CD4-positive, alpha-beta T cell treated with Interleukin-1 beta for 1 hour (primary cell): ENCODE results near the gene ACBD5.
A peak's percentile ranks its signal among the peaks of the same experiment; 100 is the strongest.
"Not testable (repeated sequence)": the region's sequence is repeated elsewhere in the genome, so short reads cannot be mapped to it uniquely, and the experiment has no call there.

Experiments
- DNase-seq, 2 donors: peaks; one replicate each; pipeline ENCODE4 v3.0.0-alpha.2; 2020 to 2022

Gene ACBD5

GRCh38 chr10:27241010-27241651, 534 bp upstream of the ACBD5 start:
- DNase-seq = peak; percentile 37 to 53

DNA sequence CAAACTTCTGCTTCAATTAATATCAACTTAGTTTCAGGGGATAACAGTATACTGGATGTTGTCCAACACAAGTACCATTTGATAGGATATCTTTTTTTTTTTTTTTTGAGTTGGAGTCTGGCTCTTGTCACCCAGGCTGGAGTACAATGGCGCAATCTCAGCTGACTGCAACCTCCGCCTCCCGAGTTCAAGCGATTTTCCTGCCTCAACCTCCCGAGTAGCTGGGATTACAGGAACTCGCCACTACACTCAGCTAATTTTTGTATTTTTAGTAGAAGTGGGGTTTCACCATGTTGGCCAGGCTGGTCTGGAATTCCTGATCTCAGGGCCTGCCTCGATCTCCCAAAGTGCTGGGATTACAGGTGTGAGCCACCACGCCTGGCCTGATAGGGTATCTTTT, 3.1 kb downstream of the ACBD5 start:
- DNase-seq = not testable (repeated sequence)

- DNase-seq = not testable (repeated sequence)
These were observed 3.9 kb downstream of the ACBD5 start for GRCh38 chr10:27236589-27237128.

GRCh38 chr10:27235706-27236105, 4.9 kb downstream of the ACBD5 start:
- no peak for DNase-seq

DNA sequence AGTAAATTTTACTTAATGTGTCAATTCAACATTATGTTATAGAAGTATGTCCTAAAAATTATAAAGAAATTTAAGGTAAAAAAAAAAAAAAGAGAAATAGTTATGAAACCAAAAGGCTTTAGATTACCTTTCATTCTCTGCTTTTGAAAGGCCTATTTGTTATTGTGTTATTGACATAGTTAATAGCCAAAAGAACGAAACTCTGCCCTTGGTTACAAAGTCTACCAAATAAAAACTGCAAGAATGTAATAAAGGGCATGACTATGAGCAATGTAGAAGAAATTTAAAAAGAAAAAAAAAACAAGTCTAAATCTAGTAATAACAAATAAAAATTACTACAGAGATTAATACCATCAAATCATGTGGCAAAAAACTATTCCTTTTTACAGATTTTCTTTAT, 10.6 kb downstream of the ACBD5 start:
- DNase-seq = no peak

DNA sequence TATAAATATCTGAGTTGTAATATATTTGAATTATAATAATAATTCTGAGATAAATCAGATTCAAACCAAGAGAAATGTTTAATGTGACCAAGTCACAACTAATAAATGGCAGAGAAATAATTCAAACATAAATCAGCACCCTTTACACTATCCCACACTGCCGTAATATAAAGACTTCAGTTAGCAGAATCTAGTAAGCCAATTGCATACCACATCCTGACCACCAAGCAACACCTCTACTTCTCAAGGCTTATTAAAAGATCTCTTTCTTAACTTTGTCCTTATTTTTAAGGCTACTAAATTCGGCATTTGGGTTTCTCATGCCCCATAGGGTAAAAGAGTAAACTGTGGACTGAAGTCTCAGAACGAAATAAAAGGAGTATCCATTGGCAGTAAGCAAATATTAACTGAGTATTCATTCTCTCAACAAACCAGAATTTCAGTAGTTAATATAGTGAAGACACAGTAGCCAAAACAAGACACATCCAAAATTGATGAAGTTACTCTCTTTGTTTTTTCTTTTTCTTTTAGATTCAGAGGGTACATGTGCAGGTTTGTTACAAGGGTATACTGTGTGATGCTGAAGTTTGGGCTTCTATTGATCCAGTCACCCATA, 14.8 kb downstream of the ACBD5 start:
- DNase-seq = peak in 1 of 2 donors; percentile 38

- peak; percentile 36 to 45 for DNase-seq
These were observed 15.5 kb downstream of the ACBD5 start for GRCh38 chr10:27225011-27225590.

GRCh38 chr10:27223964-27224363, 16.6 kb downstream of the ACBD5 start:
- peak; percentile 33 to 62 for DNase-seq

GRCh38 chr10:27207350-27207749, 33.2 kb downstream of the ACBD5 start:
- no peak for DNase-seq

DNA sequence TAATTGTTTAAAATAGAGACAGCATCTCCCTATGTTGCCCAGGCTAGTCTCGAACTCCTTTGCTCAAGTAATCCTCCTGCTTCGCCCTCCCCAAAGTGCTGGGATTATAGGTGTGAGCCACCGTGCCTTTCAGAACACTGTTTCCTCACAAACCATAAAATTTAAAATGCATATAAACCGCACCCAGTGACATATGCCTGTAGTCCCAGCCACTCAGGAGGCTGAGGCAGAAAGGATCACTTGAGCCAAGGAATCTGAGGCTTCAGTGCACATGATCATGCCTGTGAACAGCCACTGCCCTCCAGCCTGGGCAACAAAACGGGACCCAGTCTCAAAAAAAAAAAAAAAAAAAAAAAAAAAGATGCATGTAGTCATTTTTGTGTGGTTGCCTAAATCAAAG, 36.8 kb downstream of the ACBD5 start:
- no peak for DNase-seq

GRCh38 chr10:27197980-27198620, 42.5 kb downstream of the ACBD5 start:
- no peak for DNase-seq

DNA sequence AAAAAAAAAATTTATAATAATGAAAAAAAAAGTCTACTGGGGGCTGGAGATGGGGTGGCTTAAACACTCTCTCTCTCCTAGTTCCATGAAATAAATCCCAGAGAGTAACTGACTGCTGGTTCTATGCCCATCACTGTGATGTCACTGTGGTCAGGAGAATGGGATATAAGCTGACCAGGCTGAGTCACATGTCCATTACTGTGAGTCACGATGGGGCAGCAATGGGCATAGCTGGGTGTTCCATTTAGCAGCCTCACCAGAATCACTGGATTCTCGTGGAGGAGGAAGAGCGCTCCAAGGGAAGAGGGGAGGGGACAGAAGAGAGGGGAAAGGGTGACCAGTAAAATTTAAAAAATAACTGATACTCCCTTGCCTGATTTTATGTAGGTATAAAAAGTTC, 48.3 kb downstream of the ACBD5 start:
- DNase-seq = no peak

DNA sequence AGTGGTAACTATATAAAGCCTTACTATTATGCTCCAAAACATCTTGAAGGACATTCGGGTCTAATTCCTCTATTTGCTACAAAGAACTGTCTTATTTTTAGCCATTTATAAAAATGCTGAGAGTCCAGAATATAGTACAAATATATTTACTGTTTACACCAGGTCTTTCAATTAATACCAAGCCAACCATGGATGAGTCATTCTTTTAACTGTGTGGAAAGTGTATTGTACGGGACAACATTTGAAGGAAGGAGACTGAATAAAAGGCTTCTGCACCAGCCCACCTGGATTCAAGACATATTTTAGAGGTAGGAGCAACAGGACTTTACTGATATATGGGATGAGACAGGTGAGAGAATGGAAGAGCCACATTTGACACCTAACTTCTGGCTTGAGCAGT, 50.1 kb downstream of the ACBD5 start:
- DNase-seq = no peak

- no peak for DNase-seq
These were observed 51.7 kb downstream of the ACBD5 start for GRCh38 chr10:27188897-27189296.

GRCh38 chr10:27188259-27188658, 52.3 kb downstream of the ACBD5 start:
- no peak for DNase-seq

GRCh38 chr10:27169849-27170248, 70.7 kb downstream of the ACBD5 start:
- no peak for DNase-seq

GRCh38 chr10:27158421-27158820, 82.2 kb downstream of the ACBD5 start:
- no peak for DNase-seq

DNA sequence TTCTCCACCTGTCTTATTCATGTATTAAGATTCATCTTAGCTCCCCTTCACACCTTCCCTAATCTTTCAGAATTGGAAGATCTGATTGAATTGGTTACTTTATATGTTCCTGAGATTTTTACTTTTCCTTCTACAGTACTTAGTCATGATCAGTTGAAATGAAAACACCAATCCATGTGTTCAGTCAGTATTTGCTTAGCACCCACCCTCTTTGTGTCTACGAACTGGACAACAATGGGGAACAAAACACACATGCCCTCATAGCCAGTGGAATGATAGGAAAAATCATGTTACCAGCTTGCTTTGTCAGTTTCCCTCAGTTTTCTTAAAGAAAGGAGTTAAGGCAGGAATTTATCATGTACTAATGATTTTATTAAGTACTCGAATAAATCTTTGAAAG, 83.4 kb downstream of the ACBD5 start:
- no peak for DNase-seq

GRCh38 chr10:27156566-27156965, 84.0 kb downstream of the ACBD5 start:
- peak in 1 of 2 donors; percentile 24 for DNase-seq

- DNase-seq = peak; percentile 97
These were observed 85.4 kb downstream of the ACBD5 start, which contains the start of gene MASTL for GRCh38 chr10:27155066-27155754. TSS of gene MASTL (plus strand) at chr10:27155352. CDS start at chr10:27155427, 75 bp downstream.

DNA sequence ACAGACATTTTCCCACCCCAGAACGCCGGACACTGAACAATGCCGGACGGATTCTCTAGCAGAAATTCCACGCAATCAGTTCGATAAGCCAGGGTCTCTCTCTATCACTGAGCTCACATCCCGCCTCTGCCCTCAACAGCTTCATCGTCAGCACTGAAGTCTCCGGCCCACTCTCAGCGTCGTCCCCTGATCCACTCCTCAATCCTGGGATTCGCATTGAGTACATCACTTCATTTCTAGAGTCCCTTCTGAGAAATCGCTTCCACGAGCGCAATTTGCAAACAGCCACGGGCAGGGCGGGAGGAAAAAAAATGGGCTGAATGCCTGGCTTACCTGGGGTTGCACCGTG, 86.8 kb downstream of the ACBD5 start:
- no peak for DNase-seq

- no peak for DNase-seq
These were observed 87.3 kb downstream of the ACBD5 start for GRCh38 chr10:27153329-27153728.

DNA sequence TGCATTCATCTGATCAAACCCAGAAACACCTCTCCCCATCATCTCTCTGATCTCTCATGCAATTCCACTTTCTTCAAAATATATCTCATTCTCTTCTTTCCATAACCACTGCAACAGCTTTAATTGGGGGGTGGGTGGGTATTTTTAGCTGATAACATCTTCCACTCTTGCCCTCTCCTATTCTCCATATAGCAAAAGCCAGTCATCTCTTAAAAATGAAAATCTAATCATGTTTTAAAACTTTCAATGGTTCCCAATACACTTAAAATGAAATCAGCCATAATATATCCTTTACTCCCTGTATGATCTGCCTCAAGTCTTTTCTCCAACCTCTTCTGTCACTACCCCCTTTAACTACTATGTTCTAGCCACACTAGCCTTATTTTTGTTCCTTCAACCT, 87.9 kb downstream of the ACBD5 start:
- no peak for DNase-seq
